HG03439 (cell line): ENCODE results near the gene ZNF784.

ENCODE experiments used
- ATAC-seq: cut with Tn5 transposase; IDR thresholded peaks from one replicate; pipeline ENCODE4 v1.9.1; 2021; ENCODE audit warnings: mild to moderate bottlenecking, moderate library complexity; ENCODE audit not compliant: unreplicated experiment

ZNF784 gene

GRCh38 chr19:55624109-55625003 is at the start of gene ZNF784:
Gene ZNF784 (minus strand): TSS chr19:55624566. CDS start chr19:55624561, 5 bp downstream.
- ATAC-seq = peak; percentile 47

- no peak for ATAC-seq
These were observed 49.5 kb upstream of the ZNF784 start for GRCh38 chr19:55673889-55674288.

GRCh38 chr19:55673465-55673864 is 49.1 kb upstream of the ZNF784 start:
- ATAC-seq = no peak

GRCh38 chr19:55672418-55672817 is 48.1 kb upstream of the ZNF784 start:
- ATAC-seq = no peak

GRCh38 chr19:55671054-55671378 is 46.6 kb upstream of the ZNF784 start:
- ATAC-seq = no peak

- no peak for ATAC-seq
These were observed 46.1 kb upstream of the ZNF784 start for GRCh38 chr19:55670280-55671053.

- no peak for ATAC-seq
These were observed 45.3 kb upstream of the ZNF784 start for GRCh38 chr19:55669418-55670279.

GRCh38 chr19:55668603-55669348 is 44.4 kb upstream of the ZNF784 start:
- ATAC-seq = no peak

- ATAC-seq = no peak
These were observed 43.6 kb upstream of the ZNF784 start for GRCh38 chr19:55667958-55668357.

- ATAC-seq = no peak
These were observed 43.1 kb upstream of the ZNF784 start for GRCh38 chr19:55667511-55667910.

GRCh38 chr19:55667006-55667381 is 42.6 kb upstream of the ZNF784 start:
- ATAC-seq = no peak

GRCh38 chr19:55666343-55667005 is 42.1 kb upstream of the ZNF784 start:
- no peak for ATAC-seq

- no peak for ATAC-seq
These were observed 39.6 kb upstream of the ZNF784 start for GRCh38 chr19:55663846-55664536.

- ATAC-seq = no peak
These were observed 37.5 kb upstream of the ZNF784 start for GRCh38 chr19:55661826-55662225.

- no peak for ATAC-seq
These were observed 36.6 kb upstream of the ZNF784 start for GRCh38 chr19:55660991-55661390.

- no peak for ATAC-seq
These were observed 36.0 kb upstream of the ZNF784 start for GRCh38 chr19:55660404-55660803.

- no peak for ATAC-seq
These were observed 35.5 kb upstream of the ZNF784 start for GRCh38 chr19:55659822-55660221.

- no peak for ATAC-seq
These were observed 34.6 kb upstream of the ZNF784 start for GRCh38 chr19:55658846-55659459.
